Measurements from ENCODE around the gene MMRN2.

The MMRN2 gene

GRCh38 chr10:86970162-86970981, 13.0 kb upstream of the MMRN2 start:
- Mint-ChIP-seq H3K4me3 (peak overlapping the region; percentile 86 to 94 (median 91)), H3K4me1 (peaks cover 44% of the 10 kb centered on the region), H3K9me3 (no peaks in the 10 kb centered on the region), H3K36me3 (ENCODE audit: low read depth) (no peaks in the 10 kb centered on the region), H3K27me3 (ENCODE audit: low read depth) (peaks cover 13% of the 10 kb centered on the region), H3K27ac (peak overlapping the region; percentile 80 to 95 (median 91))
- TF ChIP-seq, protein P1, sequence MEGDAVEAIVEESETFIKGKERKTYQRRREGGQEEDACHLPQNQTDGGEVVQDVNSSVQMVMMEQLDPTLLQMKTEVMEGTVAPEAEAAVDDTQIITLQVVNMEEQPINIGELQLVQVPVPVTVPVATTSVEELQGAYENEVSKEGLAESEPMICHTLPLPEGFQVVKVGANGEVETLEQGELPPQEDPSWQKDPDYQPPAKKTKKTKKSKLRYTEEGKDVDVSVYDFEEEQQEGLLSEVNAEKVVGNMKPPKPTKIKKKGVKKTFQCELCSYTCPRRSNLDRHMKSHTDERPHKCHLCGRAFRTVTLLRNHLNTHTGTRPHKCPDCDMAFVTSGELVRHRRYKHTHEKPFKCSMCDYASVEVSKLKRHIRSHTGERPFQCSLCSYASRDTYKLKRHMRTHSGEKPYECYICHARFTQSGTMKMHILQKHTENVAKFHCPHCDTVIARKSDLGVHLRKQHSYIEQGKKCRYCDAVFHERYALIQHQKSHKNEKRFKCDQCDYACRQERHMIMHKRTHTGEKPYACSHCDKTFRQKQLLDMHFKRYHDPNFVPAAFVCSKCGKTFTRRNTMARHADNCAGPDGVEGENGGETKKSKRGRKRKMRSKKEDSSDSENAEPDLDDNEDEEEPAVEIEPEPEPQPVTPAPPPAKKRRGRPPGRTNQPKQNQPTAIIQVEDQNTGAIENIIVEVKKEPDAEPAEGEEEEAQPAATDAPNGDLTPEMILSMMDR (IDR thresholded peaks at IDR 0.05; ENCODE audit: unreplicated experiment in 3 of 3) = no peak

DNA sequence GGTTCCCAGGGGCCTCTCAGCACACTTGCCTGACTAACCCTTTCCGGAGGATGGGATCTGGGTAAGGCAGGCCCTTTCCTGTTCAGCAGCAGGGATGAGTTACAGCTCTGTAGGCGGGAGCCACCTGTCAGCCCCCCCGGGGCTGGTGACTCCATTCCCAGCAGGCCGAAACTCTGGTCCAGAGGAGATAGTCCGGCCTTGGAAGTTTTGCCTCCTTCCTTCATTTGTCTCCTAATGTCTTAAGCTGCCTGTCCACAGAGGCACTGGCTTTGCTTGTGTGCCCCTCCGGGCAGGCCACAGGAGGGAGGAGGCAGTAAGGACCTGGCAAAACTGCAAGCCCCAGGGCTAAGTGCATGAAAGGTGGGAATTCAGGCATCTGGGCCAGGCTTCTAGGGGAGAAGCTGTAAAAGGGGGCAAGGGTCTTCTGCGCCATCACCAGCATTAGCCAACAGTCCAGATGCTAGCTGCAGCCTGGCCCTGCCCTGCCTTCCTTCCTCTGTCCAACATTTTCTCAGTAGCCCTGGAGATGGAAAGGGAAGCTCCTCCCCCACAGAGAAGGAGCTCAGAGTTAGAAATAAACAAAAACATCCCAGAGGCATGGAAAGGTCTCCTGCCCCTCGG, 12.1 kb upstream of the MMRN2 start:
- no peaks in the 10 kb centered on the region for H3K9me3 Mint-ChIP-seq
- H3K4me1 Mint-ChIP-seq = peaks cover 49% of the 10 kb centered on the region
- peak overlapping the region in 2 of 3 experiments; percentile 26 to 91 for H3K27ac Mint-ChIP-seq
- peaks cover 13% of the 10 kb centered on the region for H3K27me3 Mint-ChIP-seq (ENCODE audit: low read depth)
- no peaks in the 10 kb centered on the region for H3K36me3 Mint-ChIP-seq (ENCODE audit: low read depth)
- TF ChIP-seq, protein P1 (IDR thresholded peaks at IDR 0.05; ENCODE audit: unreplicated experiment in 3 of 3) = no peak
- H3K4me3 Mint-ChIP-seq = peak overlapping the region; percentile 86 to 94 (median 91)

DNA sequence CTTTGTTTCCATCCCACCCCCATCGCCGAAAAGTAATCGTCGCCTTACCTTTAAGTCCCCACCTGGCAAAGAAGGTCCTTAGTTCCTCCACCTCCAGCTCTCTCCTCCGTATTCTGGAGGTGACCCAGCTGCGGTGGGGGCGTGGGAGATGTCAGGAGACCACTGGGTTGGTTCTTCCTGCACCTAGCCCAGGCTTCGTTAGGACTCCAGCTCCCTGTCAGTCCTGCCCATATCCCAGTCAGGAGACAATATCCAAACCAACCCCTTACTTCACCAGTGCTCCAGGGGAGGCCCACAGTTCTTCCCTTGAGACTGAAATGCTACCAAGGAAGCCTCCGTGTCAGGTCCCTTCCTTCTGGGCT, 11.6 kb upstream of the MMRN2 start:
- peak overlapping the region in 2 of 3 experiments; percentile 91 to 94 for H3K4me3 Mint-ChIP-seq

DNA sequence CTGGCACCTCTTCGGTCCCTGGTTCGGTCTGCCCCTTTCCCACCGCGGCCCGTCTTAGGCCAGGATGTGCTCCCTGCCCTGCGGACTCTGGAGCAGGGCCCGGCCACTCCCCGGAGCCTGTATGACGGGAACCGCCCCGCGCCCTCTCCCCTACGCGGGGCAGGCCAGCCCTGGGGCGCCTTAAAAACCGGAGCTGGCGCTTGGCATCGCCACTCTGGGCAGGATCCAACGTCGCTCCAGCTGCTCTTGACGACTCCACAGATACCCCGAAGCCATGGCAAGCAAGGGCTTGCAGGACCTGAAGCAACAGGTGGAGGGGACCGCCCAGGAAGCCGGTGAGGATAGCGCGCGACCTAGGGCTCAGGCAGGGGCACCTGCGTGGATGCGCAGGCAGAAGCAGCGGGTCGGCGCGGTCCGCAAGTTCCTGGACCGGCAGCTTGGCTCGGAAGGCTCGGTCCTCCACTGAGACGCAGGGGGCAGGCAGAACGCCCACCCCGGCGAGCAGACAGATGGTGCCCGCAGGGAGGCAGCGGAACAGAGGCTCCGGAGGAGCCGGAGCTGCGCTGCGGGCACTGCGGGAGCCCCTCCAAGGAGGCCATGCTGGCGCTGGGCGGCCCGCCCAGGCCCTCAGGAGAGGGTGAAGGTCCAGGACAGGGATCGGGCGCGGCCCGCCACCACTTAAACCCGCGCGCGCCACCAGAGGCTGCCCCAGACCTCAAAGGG, 11.0 kb upstream of the MMRN2 start, which contains the start of gene ADIRF:
Gene ADIRF, plus strand, starts transcription at position 212 of the 723 bp plus-strand sequence. Its CDS starts 63 bp downstream, at position 275.
- H3K27me3 Mint-ChIP-seq (ENCODE audit: low read depth) = peaks cover 13% of the 10 kb centered on the region
- H3K27ac Mint-ChIP-seq = peak within 1 kb of the TSS in 2 of 3 experiments; percentile 45 to 91
- H3K4me3 Mint-ChIP-seq = peak within 1 kb of the TSS; percentile 86 to 94 (median 91)
- H3K9me3 Mint-ChIP-seq = no peaks in the 10 kb centered on the region
- H3K4me1 Mint-ChIP-seq = peaks cover 49% of the 10 kb centered on the region
- no peaks in the 10 kb centered on the region for H3K36me3 Mint-ChIP-seq (ENCODE audit: low read depth)
- TF ChIP-seq, protein P1 (IDR thresholded peaks at IDR 0.05; ENCODE audit: unreplicated experiment in 3 of 3) = no peak

More for the DNA sequence above, 11.6 kb upstream of the MMRN2 start:
- peaks cover 13% of the 10 kb centered on the region for H3K27me3 Mint-ChIP-seq (ENCODE audit: low read depth)
- peaks cover 49% of the 10 kb centered on the region for H3K4me1 Mint-ChIP-seq
- TF ChIP-seq, protein P1 (IDR thresholded peaks at IDR 0.05; ENCODE audit: unreplicated experiment in 3 of 3) = no peak
- H3K9me3 Mint-ChIP-seq = no peaks in the 10 kb centered on the region
- peak overlapping the region in 1 of 3 experiments; percentile 91 for H3K27ac Mint-ChIP-seq
- H3K36me3 Mint-ChIP-seq (ENCODE audit: low read depth) = no peaks in the 10 kb centered on the region

DNA sequence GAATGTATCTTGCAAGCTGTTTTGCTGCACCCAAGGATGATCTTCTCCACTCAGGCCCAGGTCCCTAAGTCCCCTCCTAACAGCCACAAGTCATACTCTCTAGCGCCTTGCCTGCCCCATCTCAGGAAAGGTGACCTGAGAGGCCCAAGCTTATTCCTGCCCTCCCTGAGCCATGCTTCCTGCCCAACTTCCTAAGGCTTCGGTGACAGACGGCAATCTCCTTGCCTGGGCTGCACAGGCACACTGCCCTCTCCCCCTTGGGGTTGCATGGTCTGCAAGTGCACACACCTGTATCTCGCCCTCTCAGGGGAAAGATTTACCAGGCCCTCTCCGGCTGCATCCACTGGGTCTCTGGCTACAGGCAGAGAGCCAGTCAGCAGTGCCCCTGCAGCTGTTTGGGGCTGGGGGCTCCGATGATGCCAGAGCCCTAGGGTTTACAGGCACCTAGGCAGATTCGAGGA, 10.1 kb upstream of the MMRN2 start:
- Mint-ChIP-seq H3K4me3 (peak overlapping the region in 2 of 3 experiments; percentile 41 to 48), H3K36me3 (ENCODE audit: low read depth) (no peaks in the 10 kb centered on the region), H3K4me1 (peaks cover 49% of the 10 kb centered on the region), H3K27me3 (ENCODE audit: low read depth) (peaks cover 9% of the 10 kb centered on the region), H3K27ac (peak overlapping the region in 2 of 3 experiments; percentile 45 to 63), H3K9me3 (no peaks in the 10 kb centered on the region)
- TF ChIP-seq, protein P1 (IDR thresholded peaks at IDR 0.05; ENCODE audit: unreplicated experiment in 3 of 3) = no peak

Data from nephron (organoid).